Stimulated activated CD8-positive, alpha-beta memory T cell treated with anti-CD3 and anti-CD28 coated beads, Interleukin-12 subunit alpha, Interleukin-12 subunit beta, amount 100 ng/mL, for 24 hours (primary cell): Measurements from ENCODE around the gene ZNF827.
"Not testable (repeated sequence)": the region's sequence is repeated elsewhere in the genome, so short reads cannot be mapped to it uniquely, and the experiment has no call there.

Experiments
- DNase-seq: peaks from one replicate; pipeline ENCODE4 v3.0.0-alpha.2; 2020; ENCODE audit errors: extremely low read depth

ZNF827 gene

GRCh38 chr4:145863191-145863590, 75.4 kb downstream of the ZNF827 start:
- no peak for DNase-seq

- no peak for DNase-seq
Observed at GRCh38 chr4:145861336-145862318, 77.0 kb downstream of the ZNF827 start.

DNA sequence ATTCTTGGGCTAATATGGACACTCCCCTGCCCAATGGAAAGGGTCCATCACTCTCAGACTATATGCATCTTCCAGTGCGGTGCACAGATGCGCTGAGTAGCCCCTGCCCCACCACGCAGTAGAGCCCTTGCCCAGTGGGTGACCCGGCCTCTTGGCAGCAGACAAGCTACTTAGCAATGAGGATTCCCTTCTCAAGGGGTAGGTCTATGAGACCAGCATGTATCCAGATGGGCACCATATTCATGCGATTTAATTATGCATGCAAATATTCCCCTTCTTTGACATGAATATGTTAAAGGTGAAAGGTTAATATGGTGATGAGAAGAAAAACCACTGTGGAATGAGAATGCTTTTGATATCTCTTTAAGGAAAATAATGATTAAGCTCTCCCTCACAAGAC, 77.7 kb downstream of the ZNF827 start:
- no peak for DNase-seq

GRCh38 chr4:145860446-145860845, 78.2 kb downstream of the ZNF827 start:
- no peak for DNase-seq

DNA sequence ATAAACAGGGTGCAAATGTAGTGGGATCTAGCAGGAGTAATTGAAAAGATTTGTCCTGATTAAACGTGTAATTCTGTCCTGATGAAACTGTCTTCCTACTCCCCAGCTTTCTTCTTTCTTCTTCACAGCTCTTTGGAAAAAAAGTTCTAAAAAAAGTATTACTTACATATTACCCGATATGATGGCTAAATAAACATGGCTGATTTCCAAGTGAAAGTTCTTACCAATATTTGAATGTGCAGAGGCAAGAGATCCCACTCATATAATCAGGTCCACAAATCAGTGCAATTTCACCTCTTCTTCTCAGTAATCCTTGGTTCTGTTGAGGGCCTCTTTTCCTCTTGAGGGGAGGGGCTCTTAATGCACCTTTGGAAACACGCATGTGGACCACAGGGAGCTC, 78.7 kb downstream of the ZNF827 start:
- DNase-seq: no peak

DNA sequence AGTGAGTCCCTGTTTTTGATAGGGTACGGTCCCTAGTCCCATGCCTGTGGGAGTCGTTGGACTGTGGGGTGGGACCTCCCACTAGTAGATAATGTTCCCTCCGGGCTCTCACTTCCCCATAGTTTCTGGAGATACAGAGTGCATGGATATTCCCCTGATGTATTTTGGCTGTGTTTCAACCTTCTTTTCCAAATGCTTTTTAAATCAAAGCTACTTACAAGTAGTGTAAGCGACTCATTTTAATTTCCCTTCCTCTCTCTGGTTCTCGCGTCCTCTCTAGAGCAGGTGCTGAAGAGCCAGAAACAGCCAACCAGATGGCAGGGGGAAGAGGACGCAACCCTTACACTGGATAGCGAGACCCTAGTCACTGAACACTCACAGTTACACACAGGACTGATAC, 79.2 kb downstream of the ZNF827 start:
- DNase-seq: no peak

DNA sequence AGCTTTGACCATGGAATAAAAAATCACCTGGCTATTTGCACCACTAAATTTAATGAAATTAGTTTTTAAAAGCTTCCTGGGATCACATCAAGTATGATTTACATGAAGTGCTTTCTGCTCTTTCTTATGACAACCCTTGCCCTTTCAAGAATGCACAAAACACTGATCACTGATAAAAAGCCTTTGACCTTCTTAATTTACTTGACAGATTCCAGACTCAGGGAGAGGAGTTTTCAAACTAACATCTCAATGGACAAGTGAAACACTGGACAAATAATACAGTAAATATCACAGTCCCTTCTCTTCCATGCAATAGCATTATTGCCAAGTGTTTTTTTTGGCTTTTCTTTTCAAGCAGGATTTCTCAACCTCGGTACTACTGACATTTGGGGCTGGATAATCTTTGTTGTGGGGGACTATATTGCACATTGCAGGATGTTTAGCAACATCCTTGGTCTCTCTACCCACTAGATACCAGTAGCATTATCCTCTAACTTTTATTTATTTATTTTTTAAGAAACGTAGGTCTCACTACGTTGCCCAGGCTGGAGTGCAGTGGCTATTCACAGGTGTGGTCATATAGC, 86.3 kb downstream of the ZNF827 start:
- DNase-seq: no peak

- no peak for DNase-seq
Observed at GRCh38 chr4:145851511-145852201, 87.0 kb downstream of the ZNF827 start.

- no peak for DNase-seq
Observed at GRCh38 chr4:145847764-145848163, 90.9 kb downstream of the ZNF827 start.

DNA sequence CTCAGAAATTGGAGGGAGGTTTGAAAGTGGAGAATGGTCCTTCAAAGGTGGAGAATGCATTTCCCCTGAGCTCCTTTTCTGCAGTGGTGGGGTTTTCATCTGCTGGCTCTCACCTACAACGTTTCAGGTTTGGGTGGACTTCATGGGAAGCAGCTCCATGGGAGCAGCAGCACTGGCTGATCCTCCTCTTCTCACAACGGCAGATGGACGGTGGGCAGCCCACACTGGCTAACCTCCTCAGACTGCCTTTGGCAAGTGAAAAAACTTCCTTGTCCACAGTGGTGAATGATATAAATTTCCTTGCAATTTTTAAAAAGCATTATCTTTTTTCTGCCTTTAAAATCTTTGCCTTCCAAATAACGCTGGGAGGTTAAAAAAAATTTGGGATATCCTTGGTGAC, 93.5 kb downstream of the ZNF827 start:
- DNase-seq: no peak

- no peak for DNase-seq
Observed at GRCh38 chr4:145843639-145844038, 95.0 kb downstream of the ZNF827 start.

- no peak for DNase-seq
Observed at GRCh38 chr4:145843148-145843547, 95.5 kb downstream of the ZNF827 start.

DNA sequence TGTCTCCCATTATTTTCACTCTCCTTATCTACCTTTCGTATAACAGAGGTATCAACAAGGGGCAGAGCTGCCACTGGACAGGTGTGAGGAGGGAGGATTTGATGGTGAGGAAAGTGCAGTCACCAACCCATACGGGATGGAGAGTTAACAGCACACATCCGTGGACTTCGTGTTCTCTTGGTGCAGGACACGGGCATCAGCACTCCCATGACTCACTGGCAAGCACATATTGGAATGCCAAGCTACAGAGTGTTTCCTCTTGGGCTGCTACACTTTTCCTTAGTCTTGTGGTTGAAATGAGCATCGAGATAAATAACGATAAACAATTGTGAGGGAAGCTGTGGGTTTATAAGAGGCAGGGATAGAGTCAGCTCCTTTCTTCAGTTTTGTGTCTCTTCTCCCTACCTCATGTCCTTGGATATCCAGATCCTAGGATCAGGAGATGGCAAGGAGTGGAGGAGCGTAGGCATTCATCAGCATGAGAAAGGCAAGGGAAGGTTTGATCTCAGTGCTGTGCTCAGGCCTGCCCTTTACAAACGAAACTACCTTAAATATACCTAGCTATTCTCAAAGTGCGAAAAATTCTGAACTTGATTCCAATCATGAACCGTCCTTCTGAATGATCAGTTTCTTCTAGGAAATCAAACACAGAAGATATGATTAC, 96.3 kb downstream of the ZNF827 start:
- no peak for DNase-seq

GRCh38 chr4:145840801-145841200, 97.8 kb downstream of the ZNF827 start:
- DNase-seq: no peak

DNA sequence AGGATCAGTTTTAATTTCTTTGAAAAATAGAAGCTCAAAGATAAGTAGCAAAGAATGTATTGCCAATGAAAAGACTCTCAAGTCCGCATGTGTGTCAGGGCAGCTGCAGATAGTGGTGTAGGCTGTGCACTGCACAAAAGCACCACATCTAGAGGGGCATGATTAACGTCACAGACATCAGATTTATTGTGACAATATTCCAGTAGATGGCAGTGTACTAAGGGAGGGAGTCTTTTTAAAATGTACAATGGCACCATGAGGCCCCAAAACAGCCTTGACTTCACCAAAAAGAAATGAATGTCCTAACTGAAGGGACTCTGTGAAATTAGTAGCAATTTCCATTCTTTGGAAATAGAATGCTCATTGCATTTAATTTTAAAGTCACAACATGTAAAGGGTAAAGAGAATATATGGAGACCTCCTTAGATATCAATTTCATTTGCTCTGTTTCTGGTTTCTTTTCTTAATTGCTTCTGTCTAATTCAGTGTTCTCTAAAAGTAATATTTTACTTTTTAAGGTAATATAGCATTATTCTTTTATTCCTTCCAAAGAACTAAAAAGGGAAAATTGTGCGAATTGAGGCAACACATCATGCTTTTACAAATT, 98.4 kb downstream of the ZNF827 start:
- no peak for DNase-seq

- DNase-seq: no peak
Observed at GRCh38 chr4:145839151-145839550, 99.5 kb downstream of the ZNF827 start.

GRCh38 chr4:145832384-145832783, 106.2 kb downstream of the ZNF827 start:
- DNase-seq: not testable (repeated sequence)

DNA sequence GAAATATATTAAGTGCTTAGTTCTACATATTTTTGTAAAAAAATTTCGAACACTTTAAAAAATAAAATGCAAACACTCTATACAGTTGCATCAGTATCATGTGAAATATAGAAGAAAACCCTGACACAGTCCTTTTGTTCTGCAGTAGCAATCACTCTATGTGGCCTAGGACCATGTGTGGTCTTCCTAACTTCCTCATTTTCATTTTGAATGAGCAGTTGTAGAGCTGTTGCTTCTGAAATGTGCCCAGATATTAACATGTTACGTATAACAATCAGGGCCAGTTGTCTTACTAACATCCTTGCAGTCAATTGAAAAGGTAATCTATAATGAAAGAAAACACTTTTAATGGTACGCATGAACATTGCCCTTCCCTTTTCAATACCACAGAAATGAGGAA, 107.9 kb downstream of the ZNF827 start:
- no peak for DNase-seq

DNA sequence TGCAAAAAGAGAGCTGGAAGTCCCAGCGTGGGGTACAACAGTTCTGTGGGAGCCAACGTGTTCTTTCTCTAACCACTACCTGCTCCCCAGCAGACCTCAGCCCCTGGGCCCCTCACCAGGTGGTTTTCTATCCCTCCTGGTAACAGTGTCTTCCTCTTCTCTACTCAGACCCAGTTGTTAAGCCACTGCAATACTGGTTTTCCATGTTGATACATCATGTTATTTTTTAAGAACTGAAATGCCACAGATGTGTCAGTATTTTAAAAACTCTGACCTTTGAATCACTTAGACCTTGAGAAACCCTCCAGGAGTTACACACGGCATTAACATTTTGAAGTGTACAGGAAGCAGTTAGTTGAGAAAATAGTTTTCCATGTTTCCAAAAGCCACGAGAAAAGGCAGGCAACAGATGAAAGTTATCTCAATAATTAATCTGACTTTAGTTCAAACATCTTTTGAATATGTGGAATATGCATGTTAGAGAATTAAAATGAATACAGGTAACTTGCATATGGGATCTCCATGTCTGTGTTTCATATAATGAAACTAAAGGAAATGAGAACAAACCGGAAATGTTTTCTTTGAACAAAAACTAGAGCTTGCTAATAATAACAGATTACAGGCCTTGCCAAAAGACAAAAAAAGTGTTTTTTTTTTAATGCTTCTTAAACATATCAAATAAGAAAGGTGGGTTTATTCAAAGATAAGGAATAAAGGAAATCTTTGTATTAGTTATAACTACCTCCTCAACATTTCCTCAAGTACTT, 108.8 kb downstream of the ZNF827 start:
- DNase-seq: no peak

GRCh38 chr4:145828802-145829485, 109.7 kb downstream of the ZNF827 start:
- no peak for DNase-seq
